DLD1 (cell line): ENCODE results near the gene MYO1D.

Experiments
- in situ Hi-C: cut with HindIII; loops from 2 replicates; pipeline ENCODE4 v1.10.0; 2017; ENCODE audit warnings: low sequenced_read_pairs

The MYO1D gene

DNA sequence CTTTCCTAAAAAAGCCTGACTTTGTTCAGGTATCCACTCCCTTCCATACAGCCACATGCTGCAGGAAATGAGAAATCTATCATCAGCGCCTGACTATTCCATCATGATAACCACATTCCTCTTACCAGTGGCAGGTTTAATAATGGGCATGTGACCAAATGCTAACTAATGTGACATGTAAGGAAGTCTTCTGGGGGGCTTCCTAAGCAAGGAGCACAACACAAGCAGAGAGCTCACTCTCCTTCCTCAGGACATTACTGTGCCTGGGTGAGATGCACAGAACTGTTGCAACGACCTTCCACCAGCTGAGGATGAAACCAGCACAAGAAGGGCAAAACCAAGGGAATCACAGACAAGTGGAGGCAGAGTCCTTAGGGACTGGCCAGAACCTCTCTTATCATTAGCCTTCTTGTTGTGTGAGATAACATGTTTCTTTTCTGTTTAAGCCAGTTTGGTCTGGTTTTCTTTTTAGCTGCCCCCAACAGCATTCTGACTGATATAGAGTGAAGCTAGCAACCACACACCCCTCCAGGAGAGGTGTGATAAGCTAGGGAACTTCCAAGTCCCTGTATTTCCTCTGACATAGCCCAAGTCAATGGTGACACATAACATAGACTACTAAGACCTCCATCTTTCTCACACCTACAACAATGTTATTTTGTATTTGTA, 16.9 kb downstream of the MYO1D start:
- in situ Hi-C loops = no loop called here

DNA sequence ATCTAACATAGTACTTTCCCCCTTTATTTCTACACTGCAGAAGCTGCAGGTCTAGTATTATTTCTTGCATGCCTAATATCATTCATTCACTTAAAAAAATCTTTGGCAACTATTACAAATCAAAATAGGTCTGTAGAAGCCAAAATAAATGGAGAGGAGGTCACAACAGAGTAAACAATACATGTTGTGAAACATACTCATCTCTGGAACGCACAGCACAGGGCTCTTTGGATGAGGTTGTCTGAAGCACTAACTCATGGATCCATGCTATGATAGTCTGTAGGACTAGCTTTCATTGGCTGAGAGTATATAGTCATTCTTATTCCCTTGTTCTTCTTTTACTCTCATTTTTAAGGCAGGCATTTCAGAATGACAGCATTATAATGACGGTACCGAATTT, 21.3 kb downstream of the MYO1D start:
- in situ Hi-C loops = no loop called here

DNA sequence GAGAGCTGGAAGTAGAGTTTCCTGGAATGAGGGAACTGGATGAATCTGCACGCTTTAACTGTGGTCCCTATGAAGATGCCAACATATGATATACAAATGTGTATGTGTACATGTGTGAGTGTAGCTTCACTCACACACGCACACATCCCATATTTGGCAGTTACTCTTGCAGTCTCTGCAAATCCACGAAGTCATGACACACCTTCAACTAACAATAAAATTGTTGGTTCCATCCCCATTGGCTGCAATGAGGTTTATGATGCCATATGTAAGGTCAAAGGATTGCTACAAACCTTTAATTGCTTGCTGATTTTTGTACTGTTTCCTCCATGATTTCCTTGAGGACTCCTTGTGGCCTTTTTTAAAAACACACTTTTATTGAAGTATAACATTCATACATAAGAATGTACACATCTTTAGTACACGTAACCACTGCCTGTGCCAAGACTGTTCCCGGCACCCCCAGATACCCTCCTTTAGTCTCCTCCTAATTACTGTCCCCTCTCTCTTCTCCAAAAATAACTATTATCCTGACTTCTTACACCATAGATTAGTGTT, 22.0 kb downstream of the MYO1D start:
- in situ Hi-C loops = no loop called here

GRCh38 chr17:32854207-32854606, 22.7 kb downstream of the MYO1D start:
- in situ Hi-C loops = no loop called here

DNA sequence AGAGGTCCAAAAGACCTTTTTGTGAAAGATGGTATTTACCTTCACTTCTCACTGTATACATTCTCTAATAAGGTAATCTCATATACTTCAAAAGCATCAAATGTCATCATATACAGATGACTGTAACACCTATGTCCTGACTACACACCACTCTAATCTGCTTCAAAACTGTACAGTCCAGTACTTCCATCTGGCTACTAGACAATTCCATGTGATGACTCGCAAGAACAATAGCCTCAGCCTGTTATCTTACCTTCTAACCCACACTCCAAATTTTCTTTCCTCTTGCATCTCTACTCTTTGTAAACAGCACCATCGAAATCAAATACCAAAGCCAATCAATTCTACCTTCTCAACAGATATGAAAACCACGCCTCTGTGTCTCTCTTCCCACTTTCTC, 24.1 kb downstream of the MYO1D start:
- in situ Hi-C loops = no loop called here

- in situ Hi-C loops = no loop called here
Observed at GRCh38 chr17:32849879-32850278, 27.0 kb downstream of the MYO1D start.

DNA sequence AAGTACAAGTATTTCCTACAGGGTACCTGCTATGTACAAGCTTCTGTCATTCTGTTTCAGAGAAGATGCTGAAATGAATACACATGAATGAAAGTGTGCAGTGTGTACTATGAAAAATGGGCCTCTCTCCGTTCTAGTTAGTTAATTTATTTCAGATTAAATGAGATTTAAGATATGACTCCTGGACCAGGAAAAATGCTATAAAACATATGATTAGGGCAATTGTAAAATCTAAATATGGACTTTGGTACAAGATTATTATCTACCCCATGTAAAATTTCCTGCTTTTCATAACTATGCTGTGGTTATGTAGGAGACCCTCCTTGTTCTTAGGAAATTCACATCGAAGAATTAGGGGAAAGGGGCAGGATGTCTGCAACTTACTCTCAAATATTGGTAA, 28.9 kb downstream of the MYO1D start:
- in situ Hi-C loops = no loop called here

DNA sequence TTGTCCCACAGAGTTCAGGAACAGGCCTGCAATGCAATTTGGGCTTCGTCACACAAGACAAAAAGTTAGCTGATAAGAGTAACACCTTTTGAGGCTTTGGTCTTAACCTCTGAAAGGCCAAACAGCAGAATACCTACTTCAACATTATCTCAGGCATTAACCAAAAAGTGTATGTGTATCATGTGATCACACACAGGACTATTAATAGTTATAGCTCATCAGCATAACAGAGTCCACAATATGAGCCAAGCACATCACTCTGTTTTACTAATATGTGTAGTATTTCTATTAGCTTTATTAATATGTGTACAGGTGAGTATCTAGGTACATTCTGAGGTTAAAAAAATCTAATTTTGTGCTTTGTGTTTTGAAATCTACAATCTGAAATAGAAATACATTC, 30.8 kb downstream of the MYO1D start:
- in situ Hi-C loops = no loop called here

DNA sequence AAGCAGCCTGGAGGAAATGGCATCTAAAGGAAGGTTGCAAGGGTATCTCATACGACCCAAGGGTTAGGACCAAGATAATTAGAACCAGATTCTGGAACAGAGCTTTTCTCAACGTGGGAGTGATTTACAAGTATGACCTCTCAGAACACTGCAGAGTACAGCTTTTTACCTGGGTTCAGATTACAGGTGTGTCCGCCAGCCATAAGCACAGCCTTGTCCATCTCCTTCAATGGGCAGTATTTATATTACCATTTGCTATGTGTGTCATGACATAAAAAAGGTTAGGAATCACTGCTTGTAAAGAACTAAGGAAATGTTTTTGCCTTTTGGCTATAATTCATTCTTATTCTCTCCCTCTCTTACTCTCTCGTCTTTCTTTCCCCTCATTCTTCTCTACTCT, 36.7 kb downstream of the MYO1D start:
- in situ Hi-C loops = no loop called here

GRCh38 chr17:32836527-32836926, 40.4 kb downstream of the MYO1D start:
- in situ Hi-C loops = no loop called here

- in situ Hi-C loops = no loop called here
Observed at GRCh38 chr17:32835291-32835761, 41.6 kb downstream of the MYO1D start.

- in situ Hi-C loops = no loop called here
Observed at GRCh38 chr17:32834104-32834503, 42.8 kb downstream of the MYO1D start.

DNA sequence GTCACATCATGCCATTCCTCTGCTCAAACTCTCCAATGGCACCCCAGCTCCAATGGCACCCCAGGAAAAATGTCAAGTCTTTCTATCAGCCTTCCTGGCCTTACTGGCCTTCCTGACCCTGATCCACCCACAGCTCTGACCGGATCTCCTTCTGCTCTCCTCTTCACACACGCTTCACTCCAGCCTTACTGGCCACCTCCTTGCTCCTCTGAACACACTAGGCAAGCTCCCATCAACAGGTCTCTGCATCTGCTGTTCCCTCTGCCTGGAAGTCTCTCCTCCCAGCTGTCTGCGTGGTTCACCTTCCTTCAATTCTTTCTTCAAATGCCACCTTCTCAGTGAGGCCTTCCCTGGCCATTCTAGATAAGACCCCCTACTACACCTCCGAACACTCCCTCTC, 43.4 kb downstream of the MYO1D start:
- in situ Hi-C loops = no loop called here

DNA sequence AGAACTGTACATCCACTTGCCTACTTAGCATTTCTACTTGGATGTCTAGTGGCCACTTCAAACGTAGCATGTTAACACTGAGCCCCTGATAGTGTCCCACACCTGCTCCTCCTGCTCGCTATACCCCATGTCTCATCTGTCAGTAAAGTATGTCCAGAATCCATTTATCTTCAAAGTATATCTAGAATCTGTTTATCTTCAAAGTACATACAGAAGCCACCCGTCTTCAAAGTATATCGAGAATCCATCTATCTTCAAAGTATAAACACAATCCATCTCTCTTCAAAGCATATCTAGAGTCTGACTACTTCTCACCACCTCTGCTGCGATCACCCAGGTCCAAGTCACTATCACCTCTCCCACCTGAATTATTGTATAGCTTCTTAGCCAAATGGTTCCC, 43.8 kb downstream of the MYO1D start:
- in situ Hi-C loops = no loop called here

DNA sequence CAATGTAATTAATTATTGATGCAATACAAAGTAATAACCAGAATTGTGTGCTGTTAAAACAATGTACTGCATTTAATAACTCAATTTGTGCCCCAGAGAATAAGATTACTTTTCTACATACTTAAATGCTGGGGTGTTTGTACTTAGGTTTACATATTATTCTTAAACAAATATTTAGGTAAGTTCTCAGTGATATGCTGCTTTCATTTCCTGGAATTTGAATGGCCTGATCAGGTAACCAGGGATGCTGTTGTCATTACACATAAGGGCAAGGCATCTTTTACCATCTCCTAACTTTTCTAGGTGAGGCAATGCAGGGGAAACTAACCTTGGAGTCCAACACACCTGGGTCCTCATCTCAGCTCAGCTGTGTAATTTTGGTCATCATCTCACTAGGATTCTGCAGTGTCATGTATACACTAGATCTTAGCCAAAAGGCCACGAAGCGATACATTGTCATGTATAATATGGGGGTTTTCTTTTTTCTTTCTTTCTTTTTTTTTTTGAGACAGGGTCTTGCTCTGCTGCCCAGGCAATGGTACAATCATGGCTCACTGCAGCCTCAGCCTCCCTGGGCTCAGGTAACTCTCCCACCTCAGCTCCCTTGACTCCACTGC, 45.2 kb downstream of the MYO1D start:
- in situ Hi-C loops = no loop called here

DNA sequence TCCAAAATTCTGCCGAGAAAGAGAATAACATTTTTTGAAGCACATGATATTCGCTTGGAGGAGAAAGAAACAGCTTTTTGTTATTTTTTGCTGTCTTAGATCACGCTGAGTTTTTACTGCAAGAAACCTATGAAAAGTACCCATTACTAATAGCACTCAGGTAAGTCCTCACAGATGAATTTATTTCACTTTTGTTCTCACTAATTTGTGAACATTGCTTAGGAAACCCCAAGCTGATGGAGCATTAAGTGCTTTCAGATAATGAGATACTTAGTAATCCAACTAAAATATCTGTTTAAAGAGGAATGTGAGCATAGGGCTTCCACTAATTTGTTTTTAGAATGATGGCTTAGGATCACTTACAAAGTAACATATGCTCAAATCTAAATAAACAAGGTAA, 45.7 kb downstream of the MYO1D start:
- in situ Hi-C loops = no loop called here

DNA sequence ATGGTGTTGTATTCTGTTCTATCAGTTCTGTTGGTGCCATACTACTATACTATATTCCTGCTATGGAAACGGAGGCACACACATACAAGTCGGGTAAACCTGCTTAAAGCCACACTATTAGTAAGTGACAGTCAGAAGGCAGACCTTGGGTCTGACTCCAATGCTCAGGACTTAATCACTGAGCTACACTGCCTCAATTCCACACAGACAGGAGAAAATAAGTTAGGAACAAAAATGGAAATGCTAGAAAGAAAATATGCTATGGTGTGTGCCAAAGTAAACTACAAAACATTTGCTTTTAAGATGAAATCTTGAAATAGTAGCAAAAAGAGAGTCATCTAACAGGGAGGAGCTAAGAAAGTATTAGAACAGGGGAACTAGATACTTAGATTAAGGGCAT, 48.1 kb downstream of the MYO1D start:
- in situ Hi-C loops = no loop called here

DNA sequence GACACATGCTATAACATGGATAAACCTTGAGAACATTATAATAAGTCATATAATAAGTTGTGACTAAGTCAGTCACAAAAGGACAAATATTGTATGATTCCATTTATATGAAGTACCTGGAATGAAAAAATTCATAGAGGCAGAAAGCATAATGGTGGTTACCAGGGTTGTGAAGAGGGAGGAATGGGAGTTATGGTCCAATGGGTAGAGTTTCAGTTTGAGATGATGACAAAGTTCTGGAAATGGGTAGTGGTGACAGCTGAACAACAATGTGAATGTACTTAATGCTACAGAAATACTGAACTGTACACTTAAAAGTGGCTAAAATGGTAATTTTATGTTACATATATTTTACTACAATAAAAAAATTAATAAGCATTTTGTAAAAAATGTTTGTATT, 49.7 kb downstream of the MYO1D start:
- in situ Hi-C loops = no loop called here

GRCh38 chr17:32826076-32826475, 50.8 kb downstream of the MYO1D start:
- in situ Hi-C loops = no loop called here

- in situ Hi-C loops = no loop called here
Observed at GRCh38 chr17:32824334-32824733, 52.6 kb downstream of the MYO1D start.

- in situ Hi-C loops = no loop called here
Observed at GRCh38 chr17:32822996-32823395, 53.9 kb downstream of the MYO1D start.
